AG10803 (cell line): ENCODE data around the gene CAMK1D.
"Not testable (repeated sequence)": the region's sequence is repeated elsewhere in the genome, so short reads cannot be mapped to it uniquely, and the experiment has no call there.

Source experiments
- DNase-seq: peaks from one replicate; pipeline ENCODE4 v3.0.0; 2010; ENCODE audit warnings: low read depth
- H3K4me3 ChIP-seq: 2 replicates; pipeline ENCODE4 v1.5.1; 2011; ENCODE audit warnings: mild to moderate bottlenecking, low read length, control low read depth
- CTCF ChIP-seq: conservative IDR thresholded peaks from 2 replicates; pipeline ENCODE4 v1.5.1; 2011; ENCODE audit warnings: mild to moderate bottlenecking, low read length, control low read depth, inconsistent platforms

Gene CAMK1D

GRCh38 chr10:12428447-12429135 lies 79.2 kb downstream of the CAMK1D start:
- no peak for DNase-seq
- no peak overlapping the region for H3K4me3 ChIP-seq

GRCh38 chr10:12430406-12430982 lies 81.1 kb downstream of the CAMK1D start:
- no peak for DNase-seq
- no peak for TF ChIP-seq CTCF
- no peak overlapping the region for H3K4me3 ChIP-seq

More at GRCh38 chr10:12428447-12429135, 79.2 kb downstream of the CAMK1D start:
- no peak for TF ChIP-seq CTCF

DNA sequence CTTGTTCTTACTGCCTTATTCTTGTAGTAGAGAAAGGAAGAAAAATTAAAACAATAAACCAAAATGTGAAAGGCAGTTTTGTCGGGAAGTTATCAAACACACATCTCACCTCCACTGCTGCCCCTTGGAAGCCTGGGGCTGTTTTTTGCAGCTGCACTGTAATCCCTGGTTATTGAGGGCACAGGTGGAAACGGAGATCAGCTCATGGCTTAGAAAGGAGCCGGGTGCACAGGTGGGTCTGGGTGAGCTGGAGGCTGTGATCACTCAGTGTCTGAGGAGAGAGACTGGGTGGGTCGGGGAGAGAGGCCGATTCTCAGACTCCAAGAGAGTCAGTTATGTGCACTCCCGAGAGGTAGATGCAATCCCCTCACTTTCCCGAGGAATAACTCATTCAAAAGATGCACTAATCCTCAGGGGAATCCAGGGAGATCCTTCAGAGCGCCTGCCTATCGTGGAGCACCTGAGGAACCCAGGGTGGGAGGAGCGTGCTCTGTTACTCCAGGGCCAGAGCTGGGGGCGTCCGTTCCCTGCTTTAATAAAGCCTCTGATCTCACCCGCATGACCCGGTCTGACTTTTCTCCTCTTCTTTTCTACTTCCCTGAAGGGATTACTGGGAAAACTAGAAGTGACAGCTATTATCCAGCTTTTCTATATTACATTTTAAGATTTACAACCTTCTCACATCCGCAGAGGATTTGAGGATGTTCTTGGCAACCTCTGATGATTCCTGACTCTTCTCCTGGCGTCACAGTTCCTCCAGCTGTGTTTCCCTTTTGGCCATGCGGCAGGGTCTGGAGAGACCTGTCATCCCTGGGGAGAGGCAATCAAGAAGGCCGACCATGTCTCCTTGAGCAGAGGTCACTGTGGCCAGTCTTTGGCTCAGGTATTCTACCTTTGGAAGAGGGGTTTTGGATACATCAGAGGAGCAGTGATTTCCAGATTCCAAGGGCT lies 82.1 kb downstream of the CAMK1D start:
- H3K4me3 ChIP-seq, result no peak overlapping the region
- no peak for DNase-seq
- no peak for TF ChIP-seq CTCF

DNA sequence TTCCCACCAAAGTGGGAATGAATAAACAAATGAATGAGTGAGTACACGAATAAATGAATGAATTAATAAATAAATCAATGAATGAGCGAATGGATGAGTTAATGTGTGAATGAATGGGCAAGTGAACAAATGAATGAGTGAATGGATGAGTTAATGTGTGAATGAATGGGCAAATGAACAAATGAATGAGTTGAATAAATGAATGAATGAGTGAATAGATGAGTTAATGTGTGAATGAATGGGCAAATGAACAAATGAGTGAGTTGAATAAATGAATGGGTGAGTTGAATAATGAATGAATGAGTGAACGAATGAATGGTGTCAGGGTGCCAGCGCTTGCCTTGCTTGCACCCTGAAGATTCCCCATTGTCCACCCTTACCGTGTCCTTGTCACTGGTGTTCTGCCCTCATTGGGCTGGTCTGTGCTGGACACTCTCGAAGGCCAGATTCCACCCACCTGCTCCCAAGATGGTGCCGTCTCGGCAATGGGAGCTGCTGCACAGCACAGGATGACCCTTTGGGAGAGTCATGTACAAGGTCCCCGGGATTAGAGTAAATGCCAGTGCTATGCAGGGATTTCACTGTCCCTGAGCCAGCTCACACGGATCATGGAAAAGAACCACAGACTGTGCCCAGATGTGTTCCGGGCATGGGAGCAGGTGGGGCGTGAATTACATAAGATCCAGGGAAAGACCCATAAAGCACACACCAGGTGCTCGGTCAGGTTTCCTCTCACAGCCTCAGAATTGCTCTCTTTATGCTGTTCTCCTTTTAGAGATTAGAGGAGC lies 83.2 kb downstream of the CAMK1D start:
- no peak for TF ChIP-seq CTCF
- no peak for DNase-seq

DNA sequence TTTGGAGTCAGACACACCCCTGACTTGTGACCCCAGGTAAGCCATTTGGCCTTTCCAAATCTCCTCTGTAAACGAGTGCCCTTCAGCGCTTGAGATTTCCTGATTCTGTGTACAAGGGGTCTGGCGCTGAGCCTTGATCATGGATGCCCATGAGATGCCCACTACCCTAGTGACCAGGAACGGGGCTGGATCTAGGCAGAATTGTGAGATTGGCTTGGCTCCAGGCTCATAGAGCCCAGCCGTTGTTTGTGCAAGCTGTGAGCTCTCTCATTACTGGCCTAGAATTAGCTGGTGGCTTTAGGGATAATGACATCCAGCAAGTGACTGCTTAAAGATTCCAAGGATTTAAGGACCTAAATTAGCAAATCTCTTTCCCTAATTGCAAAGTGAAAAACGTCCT lies 84.9 kb downstream of the CAMK1D start:
- DNase-seq, result no peak
- no peak for TF ChIP-seq CTCF
- no peak overlapping the region for H3K4me3 ChIP-seq

More for the DNA sequence above, 83.2 kb downstream of the CAMK1D start:
- no peak overlapping the region for H3K4me3 ChIP-seq

- not testable (repeated sequence) for DNase-seq, H3K4me3 ChIP-seq
These were observed 85.3 kb downstream of the CAMK1D start for GRCh38 chr10:12434677-12435076.

DNA sequence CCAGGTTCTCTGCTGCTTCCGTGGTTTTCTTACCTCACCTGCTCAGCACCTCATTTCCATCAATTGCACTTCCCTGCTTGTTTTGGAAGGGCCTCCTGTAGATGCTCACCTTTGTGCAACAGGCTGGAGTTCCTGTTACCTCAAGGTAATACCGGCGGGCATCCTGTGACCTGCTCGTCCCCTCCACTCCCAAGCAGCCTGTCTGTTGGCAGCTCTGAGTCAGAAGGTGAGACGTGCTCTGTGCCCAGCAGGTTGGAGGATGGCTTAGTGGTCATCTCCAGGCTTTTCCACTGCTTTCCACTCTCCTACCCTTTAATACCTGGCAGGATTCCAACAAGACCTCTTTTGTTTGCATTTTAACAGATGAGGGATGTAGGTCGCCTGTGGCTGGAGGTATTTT lies 86.0 kb downstream of the CAMK1D start:
- no peak for TF ChIP-seq CTCF
- DNase-seq, result no peak
- H3K4me3 ChIP-seq, result no peak overlapping the region
